Fibroblast of villous mesenchyme (primary cell): ENCODE data around the gene SNU13. TPM values are rescaled to one million over a fixed set of nuclear protein-coding genes. Genes with fewer than 3 reads are reported as not detected.
A peak's percentile ranks its signal among the peaks of the same experiment; 100 is the strongest.

Source experiments
- DNase-seq: peaks from one replicate; pipeline ENCODE4 v3.0.0-alpha.2; 2010; ENCODE audit warnings: low read depth
- H3K4me3 ChIP-seq: 2 replicates; pipeline ENCODE4 v1.5.1; 2011; ENCODE audit warnings: low read depth, mild to moderate bottlenecking, low read length
- CTCF ChIP-seq: IDR thresholded peaks from 2 replicates; pipeline ENCODE4 v1.5.1; 2012; ENCODE audit warnings: low read depth, mild to moderate bottlenecking, low read length; ENCODE audit not compliant: insufficient read depth
- total RNA-seq: library from RNA; depleted of rRNA; stranded (reverse); fragments of >200 nt; gene quantifications from 2 replicates; pipeline ENCODE4 v1.2.3, GENCODE V29; 2012

SNU13 gene
- total RNA-seq, 1 donor: 73.8 TPM

- no peak overlapping the region for H3K4me3 ChIP-seq
- TF ChIP-seq CTCF: no peak
- DNase-seq: no peak
These were observed 28.7 kb downstream of the SNU13 start for GRCh38 chr22:41659941-41660340.

- no peak for TF ChIP-seq CTCF
- H3K4me3 ChIP-seq: no peak overlapping the region
- DNase-seq: no peak
These were observed 29.8 kb downstream of the SNU13 start for GRCh38 chr22:41658869-41659268.

- H3K4me3 ChIP-seq: no peak overlapping the region
- no peak for TF ChIP-seq CTCF
- DNase-seq: no peak
These were observed 31.0 kb downstream of the SNU13 start for GRCh38 chr22:41657709-41658108.

- no peak overlapping the region for H3K4me3 ChIP-seq
- no peak for TF ChIP-seq CTCF
- peak; percentile 58 for DNase-seq
These were observed 32.1 kb downstream of the SNU13 start for GRCh38 chr22:41656556-41656955.

- TF ChIP-seq CTCF: no peak
- no peak overlapping the region for H3K4me3 ChIP-seq
- no peak for DNase-seq
These were observed 34.3 kb downstream of the SNU13 start for GRCh38 chr22:41654322-41654721.

GRCh38 chr22:41650821-41651220, 37.8 kb downstream of the SNU13 start:
- TF ChIP-seq CTCF: no peak
- no peak overlapping the region for H3K4me3 ChIP-seq
- no peak for DNase-seq

GRCh38 chr22:41650229-41650628, 38.4 kb downstream of the SNU13 start:
- H3K4me3 ChIP-seq: no peak overlapping the region
- no peak for DNase-seq
- no peak for TF ChIP-seq CTCF
